HG02852 (cell line): ENCODE measurements around the gene TAF11L2.
"Not testable (repeated sequence)": the region's sequence is repeated elsewhere in the genome, so short reads cannot be mapped to it uniquely, and the experiment has no call there.

ENCODE experiments used
- ATAC-seq: cut with Tn5 transposase; IDR thresholded peaks from one replicate; pipeline ENCODE4 v1.9.1; 2021; ENCODE audit warnings: mild to moderate bottlenecking, moderate library complexity; ENCODE audit not compliant: unreplicated experiment

Gene TAF11L2

DNA sequence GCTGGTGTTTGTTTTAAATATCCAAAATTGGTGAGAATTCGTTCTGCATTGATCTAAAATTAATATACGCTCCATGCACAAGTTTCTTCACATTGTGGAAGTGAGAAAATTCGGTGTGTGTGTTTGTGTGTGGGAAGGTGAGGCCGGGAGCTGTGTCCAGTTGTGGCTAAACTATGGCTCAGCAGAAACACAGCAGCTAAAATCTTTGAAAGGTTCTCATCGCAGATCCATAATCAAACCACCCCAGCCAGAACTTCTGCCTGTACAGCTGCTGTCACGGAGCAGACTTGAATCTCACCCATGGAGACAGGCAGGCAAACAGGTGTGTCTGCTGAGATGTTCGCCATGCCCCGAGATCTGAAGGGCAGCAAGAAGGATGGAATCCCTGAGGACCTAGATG is at the start of gene TAF11L2:
TSS of gene TAF11L2 (plus strand) at position 301 of the 400 bp plus-strand sequence.
- not testable (repeated sequence) for ATAC-seq

DNA sequence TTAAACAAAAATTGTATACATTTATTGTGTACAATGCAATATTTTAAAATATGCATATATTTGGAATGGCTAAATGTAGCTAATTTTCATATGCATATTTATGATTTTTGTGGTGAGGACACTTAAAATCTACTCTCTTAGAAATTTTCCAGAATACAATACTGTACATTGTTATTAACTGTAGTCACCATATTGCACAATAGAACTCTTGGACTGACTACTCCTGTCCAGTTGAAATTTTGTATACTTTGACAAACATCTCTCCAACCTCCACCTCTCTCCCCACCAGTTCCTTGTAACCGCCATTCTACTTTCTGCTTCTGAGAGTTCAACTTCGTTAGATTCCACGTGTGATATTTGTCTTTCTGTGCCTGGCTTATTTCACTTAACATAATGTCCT is 49.2 kb upstream of the TAF11L2 start:
- no peak for ATAC-seq

DNA sequence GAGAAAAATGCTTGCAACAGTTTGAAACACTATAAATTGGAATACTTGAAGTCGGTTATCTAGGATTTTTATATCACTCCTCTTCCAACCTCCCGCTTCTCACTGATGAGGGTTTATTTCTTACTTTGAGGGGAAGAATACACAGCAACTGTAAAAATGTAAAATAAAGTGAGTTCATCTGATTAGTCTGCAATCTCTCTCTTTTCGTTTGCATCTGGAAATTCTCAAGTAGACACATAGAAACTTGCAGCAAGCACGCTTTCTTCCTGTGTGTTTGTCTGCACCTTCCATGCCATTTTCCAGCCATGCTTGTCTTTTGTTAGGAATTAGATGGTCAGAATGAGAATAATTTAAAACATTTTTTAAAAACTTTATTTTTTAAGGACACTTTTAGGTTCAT is 45.1 kb upstream of the TAF11L2 start:
- no peak for ATAC-seq

DNA sequence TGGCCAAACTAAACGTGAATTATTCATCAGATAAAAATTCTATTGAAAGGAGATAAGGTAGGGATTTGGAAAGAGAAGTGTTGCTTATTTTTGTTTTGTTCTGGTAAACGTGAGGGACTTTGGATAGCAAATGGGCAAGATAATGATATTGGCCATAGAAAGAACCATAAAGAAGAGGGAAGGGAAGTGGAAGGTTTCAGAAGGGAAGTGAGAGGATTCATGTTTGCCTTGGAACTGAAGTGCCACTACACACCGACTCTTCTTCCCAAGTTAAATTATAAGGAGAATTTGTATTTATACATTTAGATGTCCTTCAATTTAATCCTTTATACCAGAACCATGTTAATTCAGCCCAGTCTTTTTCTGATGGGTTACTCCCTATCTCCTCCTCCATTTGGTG is 42.1 kb upstream of the TAF11L2 start:
- ATAC-seq: no peak

DNA sequence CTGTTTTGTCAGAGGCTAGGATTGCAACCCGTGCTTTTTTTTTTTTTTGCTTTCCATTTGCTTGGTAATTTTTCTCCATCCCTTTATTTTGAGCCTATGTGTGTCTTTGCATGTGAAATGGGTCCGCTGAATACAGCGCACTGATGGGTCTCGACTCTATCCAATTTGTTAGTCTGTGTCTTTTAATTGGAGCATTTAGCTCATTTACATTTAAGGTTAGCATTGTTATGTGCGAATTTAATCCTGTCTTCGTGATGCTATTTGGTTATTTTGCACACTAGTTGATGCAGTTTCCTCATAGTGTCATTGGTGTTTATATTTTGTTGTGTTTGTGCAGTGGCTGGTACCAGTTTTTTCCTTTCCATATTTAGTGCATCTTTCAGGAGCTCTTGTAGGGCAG is 36.2 kb upstream of the TAF11L2 start:
- no peak for ATAC-seq

DNA sequence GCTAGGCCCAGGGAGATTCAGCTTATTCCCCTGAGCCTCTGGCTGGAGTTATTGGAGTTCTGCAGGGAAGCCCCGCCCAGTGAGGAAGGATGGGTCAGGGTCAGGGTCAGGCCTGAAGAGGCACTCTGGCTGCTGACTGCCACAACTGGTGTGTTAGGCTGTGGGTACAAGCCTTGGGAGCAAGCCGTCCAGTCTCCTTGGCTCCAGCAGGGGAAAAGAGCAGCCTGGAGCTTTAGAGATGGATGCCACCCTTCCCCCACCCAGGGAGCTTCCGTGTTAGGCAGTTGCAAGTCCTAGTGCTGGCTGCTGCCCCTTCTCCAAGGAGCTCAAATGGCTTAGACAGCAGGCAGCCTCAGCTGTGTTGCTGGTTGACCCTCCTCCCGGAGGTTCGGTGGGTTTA is 34.4 kb upstream of the TAF11L2 start:
- ATAC-seq: no peak

DNA sequence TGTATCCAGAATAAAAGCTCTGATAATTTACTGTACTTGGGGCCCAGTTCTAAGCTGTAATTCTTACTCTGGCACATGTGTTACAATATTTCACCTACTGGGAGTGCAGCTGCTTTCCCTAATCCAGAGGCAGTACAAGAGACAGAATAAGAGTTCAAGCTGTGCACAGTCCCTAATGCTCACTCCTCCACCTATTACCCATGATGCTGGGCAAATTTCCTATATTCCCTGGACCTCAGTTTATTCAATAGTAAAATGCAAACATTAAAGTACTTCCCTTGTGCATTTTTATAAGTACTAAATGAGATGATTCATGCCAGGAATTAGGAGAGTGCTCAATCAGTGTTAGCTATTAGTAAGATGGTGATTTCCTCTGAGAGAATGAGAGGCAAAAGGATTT is 28.0 kb upstream of the TAF11L2 start:
- ATAC-seq: no peak

DNA sequence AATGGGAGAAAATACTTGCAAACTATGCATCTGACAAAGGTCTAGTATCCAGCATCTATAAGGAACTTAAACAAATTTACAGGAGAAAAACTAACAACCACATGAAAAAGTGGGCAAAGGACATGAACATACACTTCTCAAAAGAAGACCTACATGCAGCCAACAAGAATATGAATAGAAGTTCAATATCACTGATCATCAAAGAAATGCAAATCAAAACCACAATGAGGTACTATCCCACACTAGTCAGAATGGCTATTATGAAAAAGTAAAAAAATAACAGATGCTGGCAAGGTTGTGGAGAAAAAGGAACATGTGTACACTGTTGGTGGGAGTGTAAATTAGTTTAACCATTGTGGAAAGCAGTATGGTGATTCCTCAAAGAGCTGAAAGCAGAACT is 23.0 kb upstream of the TAF11L2 start:
- not testable (repeated sequence) for ATAC-seq

DNA sequence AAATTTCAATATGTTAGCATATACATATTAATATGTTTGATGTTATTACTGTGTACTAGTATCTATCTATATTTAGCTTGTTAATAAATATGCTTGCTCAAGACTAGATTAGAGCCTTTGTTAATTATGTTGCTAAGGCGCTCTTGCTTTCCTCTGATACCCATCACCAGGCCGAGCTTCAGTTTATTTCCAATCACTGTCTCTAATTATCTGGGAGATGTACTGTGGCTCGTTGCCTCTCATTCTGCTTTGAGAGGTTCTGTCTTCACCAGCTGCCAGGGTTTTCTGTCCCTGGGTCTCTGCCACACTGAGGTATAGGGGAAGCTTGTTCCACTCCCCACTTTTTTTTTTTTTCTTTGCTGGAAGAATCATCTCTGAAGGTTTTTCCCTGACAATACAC is 21.0 kb upstream of the TAF11L2 start:
- ATAC-seq: no peak

DNA sequence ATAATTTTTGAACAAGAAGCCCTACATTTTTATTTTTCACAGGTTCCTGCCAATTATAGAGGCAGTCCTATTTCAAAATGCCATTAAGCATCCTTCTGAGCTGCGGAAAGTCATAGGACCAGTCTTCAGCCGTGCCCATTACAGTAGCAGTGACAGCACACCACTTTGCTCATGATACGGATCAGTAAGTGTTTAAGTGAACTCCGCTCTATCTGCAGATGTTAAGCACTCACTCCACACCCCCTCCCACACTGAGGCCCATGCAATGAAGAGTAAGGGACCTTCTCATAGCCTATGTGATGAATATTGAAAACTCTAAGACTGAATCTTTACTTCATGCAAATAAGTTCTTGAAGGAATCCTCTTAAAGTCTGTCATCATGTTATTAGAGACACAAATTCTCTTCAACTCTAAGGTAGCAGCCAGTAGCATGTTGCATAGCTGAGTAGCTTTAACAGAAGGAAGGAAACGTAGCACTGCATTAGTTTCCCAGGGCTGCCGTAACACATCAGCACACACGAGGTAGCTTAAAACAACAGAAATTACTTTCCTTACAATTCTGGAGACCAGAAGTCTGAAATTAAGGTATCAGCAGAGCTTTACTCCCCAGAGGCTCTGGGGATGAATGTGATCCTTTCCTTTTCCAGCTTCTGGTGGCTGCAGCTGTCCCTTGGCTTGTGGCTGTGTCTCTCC is 20.3 kb upstream of the TAF11L2 start:
- no peak for ATAC-seq

DNA sequence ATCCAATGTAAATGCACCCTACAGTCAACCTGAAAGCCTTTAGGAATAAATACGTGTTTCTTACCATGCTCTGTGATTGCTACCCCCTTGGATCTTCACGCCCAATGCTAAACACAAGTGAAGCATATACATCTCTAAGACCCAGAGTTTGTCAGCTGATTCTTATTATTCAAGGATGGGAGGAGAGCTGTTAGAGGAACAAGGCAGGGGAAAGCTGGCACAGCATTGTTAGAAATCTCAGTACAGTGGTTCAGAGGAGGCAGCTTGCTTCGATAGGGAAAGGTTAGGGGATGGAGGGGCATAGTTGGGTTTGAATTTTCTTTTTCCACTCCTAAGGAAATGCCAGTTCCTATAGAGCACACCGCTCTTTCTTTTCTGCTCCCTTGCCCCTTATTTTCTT is 16.7 kb upstream of the TAF11L2 start:
- ATAC-seq: no peak

DNA sequence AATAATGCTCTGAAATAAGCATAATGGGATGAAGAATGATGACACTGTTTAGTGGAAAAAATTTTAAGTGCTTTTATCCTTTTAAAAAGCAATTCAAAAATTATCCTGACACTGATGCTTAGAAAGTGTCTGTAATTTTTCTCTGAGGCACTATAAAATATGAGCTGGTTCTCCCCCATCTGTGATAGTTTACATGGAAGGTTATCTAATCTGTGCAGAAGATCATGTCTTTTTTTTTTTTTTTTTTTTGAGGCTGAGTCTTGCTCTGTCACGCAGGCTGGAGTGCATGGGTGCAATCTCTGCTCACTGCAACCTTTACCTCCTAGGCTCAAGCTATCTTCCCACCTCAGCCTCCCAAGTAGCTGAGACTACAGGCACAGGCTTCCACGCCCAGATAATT is 15.2 kb upstream of the TAF11L2 start:
- ATAC-seq: no peak

DNA sequence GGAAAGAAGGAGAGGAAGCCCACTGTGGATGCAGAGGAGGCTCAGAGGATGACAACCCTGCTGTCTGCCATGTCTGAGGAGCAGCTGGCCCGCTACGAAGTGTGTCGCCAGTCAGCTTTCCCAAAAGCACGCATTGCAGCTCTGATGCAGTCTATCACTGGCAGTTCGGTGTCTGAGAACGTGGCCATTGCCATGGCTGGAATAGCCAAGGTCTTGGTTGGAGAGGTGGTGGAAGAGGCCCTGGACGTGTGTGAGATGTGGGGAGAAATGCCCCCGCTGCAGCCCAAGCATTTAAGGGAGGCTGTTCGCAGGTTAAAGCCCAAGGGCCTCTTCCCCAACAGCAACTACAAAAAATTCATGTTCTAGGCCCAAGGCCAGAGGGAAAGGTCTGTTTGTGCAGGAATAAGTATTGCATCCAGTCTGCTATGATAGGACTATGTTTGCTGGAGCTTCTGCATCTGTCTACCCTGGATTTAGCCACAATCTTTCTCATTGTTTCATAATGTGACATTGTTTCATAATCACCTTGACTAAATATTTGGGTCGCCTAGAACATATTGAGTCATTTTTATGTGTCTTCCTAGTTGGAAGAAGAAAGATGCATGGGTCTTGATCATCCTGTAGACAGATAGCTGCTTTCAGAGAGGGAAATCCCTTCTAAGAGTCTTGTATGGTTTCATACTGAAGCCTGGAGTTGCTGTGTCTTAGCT is 11.4 kb upstream of the TAF11L2 start:
- not testable (repeated sequence) for ATAC-seq

DNA sequence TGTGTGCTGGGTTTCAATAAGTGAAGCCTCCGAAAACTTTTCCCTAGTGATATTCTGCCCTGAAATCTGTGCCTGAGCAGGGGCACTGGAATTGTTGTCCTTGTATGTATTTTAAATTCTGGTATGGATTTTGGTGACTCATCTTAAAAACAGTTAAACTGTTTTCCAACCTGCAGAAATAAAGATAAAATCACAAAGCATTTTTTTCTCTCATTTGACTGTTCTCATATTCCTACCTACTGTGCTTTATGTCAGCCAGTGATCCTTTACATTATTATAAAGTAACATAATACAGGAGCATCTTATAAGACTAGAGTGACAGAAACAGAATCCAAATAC is 10.9 kb upstream of the TAF11L2 start:
- no peak for ATAC-seq

DNA sequence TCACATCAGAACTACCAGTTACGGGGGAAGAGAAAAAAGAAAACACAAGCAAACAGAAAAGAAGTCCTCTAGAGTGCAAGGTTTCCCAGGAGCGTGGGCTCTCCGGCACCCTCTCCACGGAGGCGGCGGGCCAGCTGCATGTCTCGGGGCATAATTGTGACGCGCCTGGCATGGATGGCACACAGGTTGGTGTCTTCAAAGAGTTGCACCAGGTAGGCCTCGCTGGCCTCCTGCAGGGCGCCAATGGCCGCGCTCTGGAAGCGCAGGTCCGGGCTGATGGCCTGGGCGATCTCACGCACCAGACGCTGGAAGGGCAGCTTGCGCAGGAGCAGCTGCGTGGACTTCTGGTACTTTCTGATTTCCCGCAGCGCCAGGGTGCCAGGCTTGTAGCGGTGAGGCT is 6.8 kb upstream of the TAF11L2 start:
- ATAC-seq: not testable (repeated sequence)

DNA sequence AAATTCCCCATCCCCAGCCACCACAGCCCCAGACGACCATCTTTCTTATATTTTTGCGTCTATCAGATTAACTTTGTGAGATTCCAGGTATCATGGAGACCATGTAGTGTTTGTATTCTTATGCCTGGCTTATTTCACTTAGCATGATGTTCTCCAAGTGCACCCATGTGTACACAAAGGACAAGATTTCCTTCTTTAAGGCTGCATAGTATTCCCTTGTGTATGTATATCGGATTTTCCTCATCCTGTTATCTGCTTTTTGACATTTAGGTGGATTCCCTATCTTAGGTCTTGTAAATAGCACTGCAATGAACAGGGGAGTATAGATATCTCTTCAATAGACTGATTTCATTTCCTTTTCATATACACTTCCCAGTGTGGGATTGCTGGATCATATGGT is 5.3 kb upstream of the TAF11L2 start:
- ATAC-seq: no peak

DNA sequence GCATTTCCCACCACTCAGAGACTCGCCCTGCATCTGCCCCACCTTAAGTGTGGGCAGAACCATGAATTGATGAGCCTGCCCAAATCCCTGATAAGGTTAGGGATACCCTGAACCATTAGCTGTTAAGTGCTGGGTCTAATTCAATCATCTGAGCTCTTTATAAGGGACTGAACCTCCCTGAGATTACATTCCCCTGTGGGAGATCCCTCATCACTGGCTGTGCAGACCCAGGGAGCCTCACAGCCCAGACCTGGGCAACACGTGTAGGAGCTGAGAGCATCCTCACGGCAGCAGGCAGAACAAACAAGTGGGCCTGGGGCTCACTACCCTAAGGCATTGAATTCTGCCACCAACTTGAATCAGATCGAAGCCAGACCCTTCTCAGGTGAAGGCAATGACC is 585 bp upstream of the TAF11L2 start:
- ATAC-seq: no peak

DNA sequence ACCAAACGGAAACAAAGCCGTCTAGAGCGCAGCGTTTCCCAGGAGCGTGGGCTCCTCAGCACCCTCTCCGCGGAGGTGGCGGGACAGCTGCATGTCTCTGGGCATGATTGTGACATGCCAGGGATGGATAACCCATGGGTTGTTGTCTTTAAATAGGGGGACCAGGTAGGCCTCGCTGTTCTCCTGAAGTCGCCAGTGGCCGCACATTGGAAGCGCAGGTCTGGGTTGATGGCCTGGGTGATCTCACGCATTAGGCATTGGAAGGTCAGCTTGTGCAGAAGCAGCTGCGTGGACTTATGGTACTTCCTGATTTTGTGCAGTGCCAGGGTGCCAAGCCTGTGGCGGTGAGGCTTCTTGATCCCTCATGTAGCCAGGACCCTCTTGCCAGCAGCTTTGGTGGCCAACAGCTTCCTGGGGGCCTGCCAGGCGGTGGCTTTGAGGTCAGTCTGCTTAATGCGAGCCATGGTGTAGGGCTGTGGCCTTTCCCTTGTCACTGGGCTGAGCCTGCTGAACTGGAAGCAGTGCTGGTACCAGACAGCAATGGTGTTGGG is 13.8 kb downstream of the TAF11L2 start:
- ATAC-seq: no peak

DNA sequence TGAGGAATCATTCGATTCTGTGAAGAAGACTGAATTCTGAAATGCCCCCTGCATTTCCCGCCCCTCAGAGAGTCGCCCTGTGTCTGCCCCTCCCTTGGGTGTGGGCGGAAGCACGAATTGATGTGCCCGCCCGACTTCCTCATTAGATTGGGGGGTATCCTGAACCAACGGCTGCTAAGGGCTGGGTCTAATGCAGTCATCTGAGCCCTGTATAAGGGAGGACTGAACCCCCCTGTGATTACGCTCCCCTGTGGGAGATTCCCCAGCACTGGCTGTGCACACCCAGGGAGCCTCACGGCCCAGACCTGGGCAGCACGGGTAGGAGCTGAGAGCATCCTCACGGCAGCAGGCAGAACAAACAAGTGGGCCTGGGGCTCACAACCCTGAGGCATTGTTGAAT is 19.5 kb downstream of the TAF11L2 start:
- not testable (repeated sequence) for ATAC-seq

DNA sequence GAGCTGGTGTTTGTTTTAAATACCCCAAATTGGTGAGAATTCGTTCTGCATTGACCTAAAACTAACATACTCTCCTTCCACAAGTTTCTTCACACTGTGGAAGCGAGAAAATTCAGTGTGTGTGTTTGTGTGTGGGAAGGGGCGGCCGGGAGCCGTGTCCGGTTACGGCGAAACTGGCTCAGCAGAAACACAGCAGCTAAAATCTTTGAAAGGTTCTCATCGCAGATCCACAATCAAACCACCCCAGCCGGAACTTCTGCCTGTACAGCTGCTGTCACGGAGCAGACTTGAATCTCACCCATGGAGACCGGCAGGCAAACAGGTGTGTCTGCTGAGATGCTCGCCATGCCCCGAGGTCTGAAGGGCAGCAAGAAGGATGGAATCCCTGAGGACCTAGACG is 20.0 kb downstream of the TAF11L2 start, which contains the start of gene TAF11L3:
TSS of gene TAF11L3 (plus strand) at position 301 of the 400 bp plus-strand sequence.
- ATAC-seq: not testable (repeated sequence)

DNA sequence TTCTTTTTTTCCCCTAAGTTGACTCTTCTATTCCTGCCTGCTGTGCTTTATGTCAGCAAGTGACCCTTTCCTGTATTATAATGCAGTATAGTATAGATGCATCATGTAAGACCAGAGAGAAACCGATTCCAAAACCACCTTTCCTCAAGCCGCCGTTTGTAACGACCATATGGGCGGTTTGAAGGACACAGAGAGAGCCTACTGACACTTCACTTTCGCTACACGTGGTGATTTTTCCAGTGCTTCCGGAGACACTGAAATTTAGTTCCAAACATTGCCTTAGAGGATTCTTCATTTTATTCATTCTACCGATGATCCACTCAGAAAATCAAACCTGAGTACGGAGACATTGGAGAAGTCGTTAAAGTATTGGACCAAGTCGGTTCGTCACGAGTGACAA is 21.5 kb downstream of the TAF11L2 start:
- not testable (repeated sequence) for ATAC-seq

DNA sequence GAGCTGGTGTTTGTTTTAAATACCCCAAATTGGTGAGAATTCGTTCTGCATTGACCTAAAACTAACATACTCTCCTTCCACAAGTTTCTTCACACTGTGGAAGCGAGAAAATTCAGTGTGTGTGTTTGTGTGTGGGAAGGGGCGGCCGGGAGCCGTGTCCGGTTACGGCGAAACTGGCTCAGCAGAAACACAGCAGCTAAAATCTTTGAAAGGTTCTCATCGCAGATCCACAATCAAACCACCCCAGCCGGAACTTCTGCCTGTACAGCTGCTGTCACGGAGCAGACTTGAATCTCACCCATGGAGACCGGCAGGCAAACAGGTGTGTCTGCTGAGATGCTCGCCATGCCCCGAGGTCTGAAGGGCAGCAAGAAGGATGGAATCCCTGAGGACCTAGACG is 23.5 kb downstream of the TAF11L2 start, which contains the start of gene TAF11L4:
TSS of gene TAF11L4 (plus strand) at position 301 of the 400 bp plus-strand sequence.
- ATAC-seq: not testable (repeated sequence)
